Activated CD4-positive, alpha-beta T cell treated with anti-CD3 and anti-CD28 coated beads for 1 hour (primary cell): Measurements from ENCODE around the gene KATNAL2.

Source experiments
- DNase-seq: peaks from one replicate; pipeline ENCODE4 v3.0.0-alpha.2; 2020

KATNAL2 gene

GRCh38 chr18:47036298-47036874 lies 119.0 kb downstream of the KATNAL2 start:
- no peak for DNase-seq

DNA sequence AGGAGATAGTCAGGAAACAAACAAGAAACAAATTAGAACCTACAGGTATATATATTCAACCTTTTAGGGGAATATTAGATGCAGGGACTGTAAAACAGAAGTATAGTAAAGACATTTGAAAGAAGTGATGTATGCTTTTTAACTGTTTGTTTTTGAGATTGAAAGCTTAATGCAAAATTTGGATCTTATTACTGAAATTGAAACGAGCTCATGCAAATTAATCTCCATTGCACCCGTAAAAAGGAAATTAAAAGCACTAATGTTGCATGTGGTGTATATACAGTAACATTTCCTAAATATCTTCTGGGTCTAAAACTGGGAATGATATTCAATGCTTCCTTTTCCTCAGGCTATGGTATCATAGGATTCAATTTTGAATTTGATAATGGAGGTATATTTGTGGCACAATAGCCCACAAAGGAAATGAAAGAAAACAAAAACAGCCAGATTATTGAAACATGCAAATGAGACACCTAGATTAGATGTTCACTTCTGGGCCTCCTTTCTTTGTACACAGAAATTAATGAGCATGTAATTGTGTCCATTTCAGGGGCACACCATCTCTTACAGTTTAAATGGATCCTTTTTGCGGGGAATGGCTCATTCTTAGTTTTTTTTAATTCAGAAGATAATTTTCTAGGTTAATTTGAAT lies 119.7 kb downstream of the KATNAL2 start:
- DNase-seq: no peak

DNA sequence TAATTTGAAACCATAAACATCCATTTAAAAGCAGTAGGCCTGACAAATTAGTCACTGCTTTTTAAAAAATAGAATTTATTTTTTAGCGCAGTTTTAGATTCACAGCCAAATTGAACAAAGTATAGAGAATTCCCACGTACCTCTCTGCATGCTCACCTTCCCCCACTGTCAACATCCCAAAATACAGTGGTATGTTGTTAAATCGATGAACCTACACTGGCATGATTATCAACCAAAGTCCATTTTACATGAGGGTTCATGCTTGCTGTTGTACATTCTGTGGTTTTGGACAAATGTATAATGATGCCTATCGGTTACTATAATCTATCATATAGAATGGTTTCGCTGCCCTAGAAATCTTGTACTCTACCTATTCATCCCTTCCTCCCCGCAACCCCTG lies 123.6 kb downstream of the KATNAL2 start:
- no peak for DNase-seq

DNA sequence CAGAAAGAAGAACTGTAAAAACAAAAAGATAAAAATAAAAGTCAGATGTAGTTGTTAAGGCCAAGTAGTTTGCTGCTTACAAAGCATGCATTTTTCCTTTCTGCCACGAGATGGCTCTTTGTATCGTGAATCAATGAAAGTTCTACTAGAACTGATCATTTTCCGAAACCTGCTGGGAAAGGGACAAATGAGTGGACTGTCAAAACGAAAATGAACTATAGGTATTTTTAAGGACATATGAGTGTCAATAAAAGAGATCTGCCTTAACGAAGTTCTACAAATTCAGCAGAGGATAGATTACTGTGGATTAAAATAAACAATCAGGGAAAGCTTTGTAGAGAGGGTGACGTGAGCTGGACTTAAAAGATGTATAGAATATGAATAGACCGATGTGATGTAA lies 133.1 kb downstream of the KATNAL2 start:
- DNase-seq: no peak

DNA sequence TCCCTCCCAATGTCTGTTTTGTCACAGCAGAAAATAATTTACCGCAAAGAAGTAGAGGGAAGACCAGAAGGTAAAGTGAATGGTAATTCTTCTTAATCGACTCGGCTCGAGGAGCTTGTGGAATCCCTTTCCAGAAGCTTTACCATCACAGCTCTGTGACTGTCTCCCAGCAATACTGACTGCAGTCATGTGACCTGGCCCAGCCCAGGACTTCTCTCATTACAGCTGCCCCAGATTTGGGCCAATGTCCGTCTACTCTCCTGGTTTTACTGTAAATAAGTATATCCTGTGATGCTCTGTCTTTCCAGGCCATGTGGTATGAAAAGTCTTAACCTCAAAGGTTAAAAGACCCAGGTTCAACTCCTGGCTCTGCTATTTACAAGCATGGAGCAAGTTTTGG lies 137.0 kb downstream of the KATNAL2 start:
- no peak for DNase-seq

DNA sequence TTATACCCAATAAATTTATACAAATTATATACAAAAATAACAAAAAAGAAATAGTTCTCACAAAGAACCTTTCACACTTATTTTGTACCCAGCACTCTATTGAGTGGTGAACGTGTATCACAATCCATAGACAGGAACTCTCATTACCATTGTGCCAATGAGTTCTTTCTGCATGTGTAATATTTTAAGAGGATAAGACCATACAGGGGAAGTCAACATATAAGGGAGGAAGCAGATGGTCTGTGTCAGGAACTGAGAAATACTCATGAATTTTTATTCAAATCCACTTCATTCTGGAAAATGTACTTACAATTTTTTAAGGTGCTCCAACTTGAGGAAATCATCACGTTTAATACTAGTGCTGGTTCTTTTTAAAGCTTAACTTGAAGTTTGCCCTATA lies 145.1 kb downstream of the KATNAL2 start:
- no peak for DNase-seq

- DNase-seq: no peak
Measured at GRCh38 chr18:47063096-47063495, 145.7 kb downstream of the KATNAL2 start.

DNA sequence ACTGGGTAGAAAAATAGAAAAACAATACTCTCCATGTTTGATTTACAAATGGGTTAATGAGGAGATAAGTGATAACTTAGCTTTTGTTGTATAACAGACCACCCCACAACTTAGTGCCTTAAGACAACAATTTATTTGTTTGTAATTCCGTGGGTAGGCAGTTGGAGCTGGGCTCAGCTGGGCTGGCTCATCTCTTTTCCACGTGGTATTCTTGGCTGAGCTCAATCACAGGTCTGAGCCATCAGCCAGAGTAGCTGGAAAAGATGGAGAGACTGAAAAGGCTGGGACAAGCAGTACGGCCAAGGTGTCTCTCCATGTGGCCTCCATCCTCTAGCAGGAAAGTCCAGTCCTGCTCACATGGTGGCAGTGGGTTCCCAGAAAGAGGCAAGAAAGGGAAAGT lies 150.2 kb downstream of the KATNAL2 start:
- no peak for DNase-seq

GRCh38 chr18:47075098-47075883 lies 157.9 kb downstream of the KATNAL2 start:
- DNase-seq: no peak

- no peak for DNase-seq
Measured at GRCh38 chr18:47077111-47077510, 159.7 kb downstream of the KATNAL2 start.

DNA sequence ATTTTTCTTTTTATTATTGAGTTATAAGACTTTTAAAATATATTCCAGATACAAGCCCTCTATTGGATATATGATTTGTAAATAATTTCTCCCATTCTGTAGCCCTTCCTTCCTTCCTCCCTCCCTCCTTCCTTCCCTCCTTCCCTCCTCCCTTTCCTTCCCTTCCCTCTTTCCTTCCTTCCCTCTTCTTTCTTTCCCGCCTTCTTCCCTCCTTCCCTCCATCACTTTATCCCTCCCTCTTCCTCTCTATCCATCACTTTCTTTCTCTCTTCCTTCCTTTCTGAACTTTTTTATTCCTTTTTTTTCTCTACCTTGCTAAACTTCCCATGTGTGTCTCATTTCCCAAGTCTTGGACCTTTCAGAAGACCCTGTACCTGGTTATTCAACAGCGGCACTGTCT lies 163.5 kb downstream of the KATNAL2 start:
- DNase-seq: no peak

GRCh38 chr18:47081578-47081977 lies 164.2 kb downstream of the KATNAL2 start:
- no peak for DNase-seq

- DNase-seq: no peak
Measured at GRCh38 chr18:47087676-47088075, 170.3 kb downstream of the KATNAL2 start.

DNA sequence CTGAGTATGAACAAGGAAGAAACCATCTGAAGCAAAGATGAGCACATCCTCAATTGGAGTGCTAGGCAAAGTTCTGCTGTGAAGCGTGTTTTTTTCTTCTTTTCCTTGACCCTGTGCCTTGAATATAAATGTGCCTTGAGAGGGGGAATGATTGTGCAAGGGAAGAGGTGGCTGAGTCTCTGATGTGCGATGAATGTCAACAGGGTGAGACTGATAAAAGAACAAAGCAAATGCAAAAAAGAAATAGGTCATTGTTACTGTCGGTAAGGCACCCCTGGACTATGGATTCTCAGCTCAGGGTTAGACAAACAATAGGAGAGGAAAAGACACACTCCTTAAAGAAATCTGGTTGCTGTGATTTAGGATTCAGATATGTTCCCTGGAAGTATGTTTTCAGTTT lies 178.4 kb downstream of the KATNAL2 start:
- no peak for DNase-seq

GRCh38 chr18:47100212-47100831 lies 182.9 kb downstream of the KATNAL2 start:
- DNase-seq: peak; percentile 37

- DNase-seq: no peak
Measured at GRCh38 chr18:47108373-47108772, 191.0 kb downstream of the KATNAL2 start.

DNA sequence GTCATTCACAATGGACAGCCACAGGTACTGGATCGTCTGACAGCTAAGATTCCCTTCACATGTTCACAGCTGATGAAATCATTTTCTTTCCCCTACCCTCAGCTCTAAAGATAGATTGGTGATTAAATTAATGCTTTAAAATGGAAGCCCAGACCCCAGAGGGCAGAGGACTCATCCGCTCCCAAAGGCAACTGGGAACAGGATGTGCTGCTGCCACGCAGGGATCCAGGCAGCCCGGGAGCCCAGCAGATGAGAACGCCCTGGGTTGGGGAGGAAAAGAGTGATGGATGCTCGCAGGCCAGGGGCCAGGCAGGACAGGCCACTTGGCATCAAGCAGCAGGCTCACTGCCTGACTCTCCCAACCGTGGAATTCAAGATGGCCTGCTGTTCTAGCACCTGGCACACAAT lies 191.6 kb downstream of the KATNAL2 start:
- no peak for DNase-seq

GRCh38 chr18:47109720-47110119 lies 192.3 kb downstream of the KATNAL2 start:
- DNase-seq: no peak

GRCh38 chr18:47110492-47111274 lies 193.3 kb downstream of the KATNAL2 start:
- DNase-seq: no peak

DNA sequence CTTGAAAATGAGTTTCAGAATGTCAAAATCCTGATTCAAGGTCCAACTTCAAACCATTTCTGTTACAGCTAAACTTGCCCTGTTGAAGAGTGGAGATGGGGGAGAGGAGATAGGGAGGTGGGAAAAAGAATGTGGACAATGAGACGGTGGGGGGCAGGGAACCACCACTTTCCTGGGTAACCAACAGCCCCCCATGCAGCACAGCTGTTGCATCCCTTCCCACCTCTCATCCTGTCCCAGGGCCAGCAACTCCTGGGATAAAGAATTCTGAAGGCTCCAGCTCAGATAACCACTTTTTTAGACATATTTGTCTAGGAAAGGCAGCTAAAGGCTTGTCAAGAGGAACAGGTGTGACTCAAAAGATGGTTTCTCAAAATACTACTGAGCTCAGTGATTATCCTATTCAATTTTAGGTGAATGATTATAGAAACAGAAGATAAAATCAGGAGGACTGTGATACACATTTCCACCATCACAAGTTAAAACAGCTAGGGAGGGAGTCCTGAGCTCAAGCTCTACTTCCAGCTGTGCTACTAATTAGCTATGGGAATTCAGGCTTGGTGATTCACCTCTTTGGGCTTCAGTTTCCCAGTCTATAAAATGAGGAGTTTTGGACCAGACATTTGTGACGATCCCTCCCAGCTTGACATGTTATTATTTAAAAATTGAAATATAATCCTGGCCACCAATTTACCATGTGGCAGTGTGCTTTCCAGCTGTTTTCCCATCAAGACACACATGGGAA lies 196.6 kb downstream of the KATNAL2 start:
- DNase-seq: no peak

GRCh38 chr18:47115205-47115604 lies 197.8 kb downstream of the KATNAL2 start:
- DNase-seq: no peak

DNA sequence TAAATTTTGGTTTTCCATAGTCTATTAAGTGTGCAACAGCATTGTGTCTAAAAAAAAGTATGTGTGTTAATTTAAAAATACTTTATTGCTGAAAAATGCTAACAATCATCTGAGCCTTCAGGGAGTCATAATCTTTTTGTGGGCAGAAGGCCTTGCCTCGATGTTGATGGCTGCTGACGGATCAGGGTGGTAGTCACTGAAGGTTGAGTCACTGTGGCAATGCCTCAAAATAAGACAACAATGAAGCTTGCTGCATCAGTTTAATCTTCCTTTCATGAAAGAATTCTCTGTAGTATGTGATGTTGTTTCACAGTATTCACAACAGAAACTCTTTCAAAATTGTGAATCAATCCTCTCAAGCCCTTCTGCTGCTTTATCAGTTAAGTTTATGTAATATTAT lies 201.6 kb downstream of the KATNAL2 start:
- DNase-seq: no peak
